GM10266 (cell line): ENCODE results near the gene EGLN3.

Source experiments
- DNase-seq: peaks from one replicate; pipeline ENCODE4 v3.0.0; 2012; ENCODE audit errors: extremely low spot score
- CTCF ChIP-seq: IDR thresholded peaks from 2 replicates; pipeline ENCODE4 v1.5.1; 2012; ENCODE audit warnings: mild to moderate bottlenecking, low read depth; ENCODE audit not compliant: control insufficient read depth, insufficient read depth; ENCODE audit errors: missing control alignments

Gene EGLN3

GRCh38 chr14:33911046-33911445, 39.8 kb downstream of the EGLN3 start:
- DNase-seq = no peak

GRCh38 chr14:33910435-33910834, 40.4 kb downstream of the EGLN3 start:
- TF ChIP-seq CTCF = no peak
- DNase-seq = no peak

More at GRCh38 chr14:33911046-33911445, 39.8 kb downstream of the EGLN3 start:
- no peak for TF ChIP-seq CTCF

- DNase-seq = no peak
These were observed 41.3 kb downstream of the EGLN3 start for GRCh38 chr14:33909380-33910084.

GRCh38 chr14:33908540-33909223, 42.2 kb downstream of the EGLN3 start:
- TF ChIP-seq CTCF = no peak
- DNase-seq = no peak

More at GRCh38 chr14:33909380-33910084, 41.3 kb downstream of the EGLN3 start:
- TF ChIP-seq CTCF = no peak

- no peak for TF ChIP-seq CTCF
- no peak for DNase-seq
These were observed 43.9 kb downstream of the EGLN3 start for GRCh38 chr14:33906968-33907367.

- DNase-seq = no peak
- TF ChIP-seq CTCF = no peak
These were observed 46.3 kb downstream of the EGLN3 start for GRCh38 chr14:33904609-33905008.

GRCh38 chr14:33903369-33903768, 47.5 kb downstream of the EGLN3 start:
- no peak for DNase-seq
- no peak for TF ChIP-seq CTCF
